Natural killer cell (primary cell): ENCODE results near the gene PTH. TPM values are rescaled to one million over a fixed set of nuclear protein-coding genes. Genes with fewer than 3 reads are reported as not detected.

Experiments used
- ATAC-seq, 3 donors: fragments of 150-1000 bp in 2 of 3; fragments of 200-7000 bp in 1 of 3; cut with Tn5 transposase; 1 replicate in 1 of 3; 2 replicates in 2 of 3; pipeline ENCODE4 v1.10.0; 2021; ENCODE audit warnings: mild to moderate bottlenecking in 2 of 3, moderate library complexity in 2 of 3
- DNase-seq, 2 donors: peaks; one replicate each; pipeline versions ENCODE4 v3.0.0 to v3.0.0-alpha.2; 2013 to 2021; ENCODE audit warnings: mixed read lengths in 1 of 2
- H3K27ac ChIP-seq: one replicate; pipeline ENCODE4 v1.5.1; 2013; ENCODE audit warnings: mild to moderate bottlenecking, low read length
- H3K27me3 ChIP-seq: one replicate; pipeline ENCODE4 v1.6.1; 2013; ENCODE audit warnings: low read length; ENCODE audit not compliant: control insufficient read depth, insufficient read depth
- H3K36me3 ChIP-seq: one replicate; pipeline ENCODE4 v1.6.1; 2013; ENCODE audit warnings: low read length; ENCODE audit not compliant: control insufficient read depth, insufficient read depth
- H3K4me1 ChIP-seq: one replicate; pipeline ENCODE4 v1.6.1; 2013; ENCODE audit warnings: low read length; ENCODE audit not compliant: control insufficient read depth, insufficient read depth
- H3K4me3 ChIP-seq: one replicate; pipeline ENCODE4 v1.5.1; 2013; ENCODE audit warnings: low read length
- H3K9me3 ChIP-seq: one replicate; pipeline ENCODE4 v1.6.1; 2013; ENCODE audit warnings: low read length; ENCODE audit not compliant: control insufficient read depth, insufficient read depth
- H3K27ac Mint-ChIP-seq, 2 donors: one replicate each; pipeline ENCODE4 v1.8.0; 2022; ENCODE audit warnings: mild to moderate bottlenecking in 2 of 2, mixed read lengths in 2 of 2, moderate library complexity in 1 of 2
- H3K27me3 Mint-ChIP-seq, 2 donors: one replicate each; pipeline ENCODE4 v1.8.0; 2022; ENCODE audit warnings: low read depth in 2 of 2, mixed read lengths in 2 of 2
- H3K36me3 Mint-ChIP-seq: one replicate; pipeline ENCODE4 v1.8.0; 2022; ENCODE audit warnings: mixed read lengths
- H3K4me1 Mint-ChIP-seq, 2 donors: one replicate each; pipeline ENCODE4 v1.8.0; 2022; ENCODE audit warnings: mixed read lengths in 2 of 2
- H3K4me3 Mint-ChIP-seq: one replicate; pipeline ENCODE4 v1.8.0; 2022; ENCODE audit warnings: mild to moderate bottlenecking, moderate library complexity, mixed read lengths
- H3K9me3 Mint-ChIP-seq, 2 donors: one replicate each; pipeline ENCODE4 v1.8.0; 2022; ENCODE audit warnings: mixed read lengths in 2 of 2
- WGBS: methylation state at CpG from one replicate; pipeline ENCODE4 v1.1.7; 2013; ENCODE audit warnings: missing lambda C conversion rate; ENCODE audit not compliant: insufficient coverage; 5-methylcytosine and 5-hydroxymethylcytosine counted together
- intact Hi-C: fragments of 100-400 bp; cut with micrococcal nuclease; formaldehyde crosslinking; loops from one replicate; pipeline ENCODE4 v1.14.2; 2022
- total RNA-seq, 4 donors: library from RNA; stranded (reverse); fragments of 120-200 nt in 1 of 4; gene quantifications; one replicate each; pipeline versions ENCODE4 v1.2.3 to v1.2.4, GENCODE V29; 2013 to 2022
- TF ChIP-seq, protein P1 (sequence below): fragments of 200-600 bp; IDR thresholded peaks from one replicate; pipeline ENCODE4 v1.8.0; 2022; ENCODE audit warnings: antibody characterized with exemption

PTH gene
- total RNA-seq, 3 donors from 2014 or later (not counting 1 experiment from before 2014, with no cell fraction given) = not detected

DNA sequence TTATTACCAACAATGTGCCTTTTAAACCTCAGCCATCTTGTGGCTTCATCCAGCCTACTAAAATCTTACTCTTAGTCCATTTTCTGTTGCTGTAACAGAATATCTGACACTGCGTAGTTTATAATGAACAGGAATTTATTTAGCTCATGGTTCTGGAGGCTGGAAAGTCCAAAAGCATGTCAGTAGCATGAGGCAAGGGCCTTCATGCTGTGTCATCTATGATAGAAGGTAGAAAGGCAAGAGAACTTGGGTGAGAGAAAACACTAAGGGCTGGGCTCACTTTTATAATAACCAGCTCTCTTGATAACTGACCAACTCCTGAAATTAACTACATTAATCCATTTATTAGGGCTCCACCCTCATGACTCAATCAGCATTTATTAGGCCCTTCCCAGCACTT lies 46.3 kb downstream of the PTH start:
- TF ChIP-seq, protein P1, sequence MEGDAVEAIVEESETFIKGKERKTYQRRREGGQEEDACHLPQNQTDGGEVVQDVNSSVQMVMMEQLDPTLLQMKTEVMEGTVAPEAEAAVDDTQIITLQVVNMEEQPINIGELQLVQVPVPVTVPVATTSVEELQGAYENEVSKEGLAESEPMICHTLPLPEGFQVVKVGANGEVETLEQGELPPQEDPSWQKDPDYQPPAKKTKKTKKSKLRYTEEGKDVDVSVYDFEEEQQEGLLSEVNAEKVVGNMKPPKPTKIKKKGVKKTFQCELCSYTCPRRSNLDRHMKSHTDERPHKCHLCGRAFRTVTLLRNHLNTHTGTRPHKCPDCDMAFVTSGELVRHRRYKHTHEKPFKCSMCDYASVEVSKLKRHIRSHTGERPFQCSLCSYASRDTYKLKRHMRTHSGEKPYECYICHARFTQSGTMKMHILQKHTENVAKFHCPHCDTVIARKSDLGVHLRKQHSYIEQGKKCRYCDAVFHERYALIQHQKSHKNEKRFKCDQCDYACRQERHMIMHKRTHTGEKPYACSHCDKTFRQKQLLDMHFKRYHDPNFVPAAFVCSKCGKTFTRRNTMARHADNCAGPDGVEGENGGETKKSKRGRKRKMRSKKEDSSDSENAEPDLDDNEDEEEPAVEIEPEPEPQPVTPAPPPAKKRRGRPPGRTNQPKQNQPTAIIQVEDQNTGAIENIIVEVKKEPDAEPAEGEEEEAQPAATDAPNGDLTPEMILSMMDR = no peak
- Mint-ChIP-seq H3K4me1 (peaks cover 49 to 50% of the 10 kb centered on the region in 2 donors), H3K4me3 (no peak overlapping the region), H3K27me3 (no peaks in the 10 kb centered on the region), H3K27ac (peak overlapping the region in 1 of 2 donors; percentile 58), H3K36me3 (no peaks in the 10 kb centered on the region), H3K9me3 (no peaks in the 10 kb centered on the region)
- intact Hi-C loops = no loop called here
- WGBS = no CpG with 5 or more reads among the region's 1 CpG
- DNase-seq = no peak
- Histone ChIP-seq H3K9me3 (no peaks in the 10 kb centered on the region), H3K27ac (no peak overlapping the region), H3K4me1 (peaks cover 5% of the 10 kb centered on the region), H3K27me3 (no peaks in the 10 kb centered on the region), H3K36me3 (no peaks in the 10 kb centered on the region), H3K4me3 (no peak overlapping the region)
- ATAC-seq = no peak

DNA sequence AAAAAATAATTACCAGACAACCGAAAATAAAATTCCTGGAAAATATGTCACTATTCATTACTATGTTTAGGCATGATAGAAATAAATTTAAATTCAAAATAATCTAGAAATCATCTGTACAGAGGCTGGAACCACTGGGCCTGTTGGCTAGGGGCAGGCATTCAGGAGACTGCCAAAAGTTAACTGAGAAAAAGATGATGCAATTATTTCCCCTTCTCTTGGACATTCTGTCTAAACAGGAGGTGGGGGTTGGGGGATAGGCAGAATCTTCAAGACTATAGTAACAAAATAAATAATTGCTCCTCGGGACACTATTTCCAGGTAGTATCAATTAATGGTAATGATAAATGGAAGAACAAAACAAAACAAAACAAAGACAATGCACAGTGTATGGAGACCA lies 46.9 kb downstream of the PTH start:
- no CpG with 5 or more reads among the region's 2 CpGs for WGBS
- no peak for ATAC-seq
- Histone ChIP-seq H3K27me3 (no peaks in the 10 kb centered on the region), H3K4me3 (no peak overlapping the region), H3K36me3 (no peaks in the 10 kb centered on the region), H3K27ac (no peak overlapping the region), H3K4me1 (peaks cover 5% of the 10 kb centered on the region), H3K9me3 (no peaks in the 10 kb centered on the region)
- TF ChIP-seq, protein P1 = no peak
- no peaks in the 10 kb centered on the region for H3K36me3 Mint-ChIP-seq
- H3K4me3 Mint-ChIP-seq = no peak overlapping the region
- DNase-seq = no peak
- no peaks in the 10 kb centered on the region for H3K9me3 Mint-ChIP-seq
- H3K27ac Mint-ChIP-seq = peak overlapping the region in 1 of 2 donors; percentile 4
- H3K27me3 Mint-ChIP-seq = no peaks in the 10 kb centered on the region
- H3K4me1 Mint-ChIP-seq = peaks cover 49% of the 10 kb centered on the region in 2 donors
- intact Hi-C loops = no loop called here

DNA sequence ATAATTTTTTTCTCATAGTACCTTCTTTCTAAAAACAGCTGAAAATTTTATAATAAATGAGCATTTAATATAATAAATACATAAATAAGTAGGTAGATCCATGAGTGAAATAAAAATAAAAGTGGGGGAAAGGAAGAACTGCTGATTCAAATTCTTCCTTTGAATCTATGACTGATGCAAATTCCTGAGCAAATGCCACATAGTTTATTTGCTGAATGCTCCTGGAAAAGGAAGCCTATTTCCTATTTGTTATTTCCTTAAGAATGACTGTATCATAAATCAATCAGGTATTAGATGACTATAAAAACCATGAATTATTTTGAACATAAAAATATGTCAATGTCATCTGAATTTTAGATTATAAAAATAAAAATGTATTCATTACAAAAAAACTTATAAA lies 49.4 kb downstream of the PTH start:
- H3K9me3 Mint-ChIP-seq = no peaks in the 10 kb centered on the region

DNA sequence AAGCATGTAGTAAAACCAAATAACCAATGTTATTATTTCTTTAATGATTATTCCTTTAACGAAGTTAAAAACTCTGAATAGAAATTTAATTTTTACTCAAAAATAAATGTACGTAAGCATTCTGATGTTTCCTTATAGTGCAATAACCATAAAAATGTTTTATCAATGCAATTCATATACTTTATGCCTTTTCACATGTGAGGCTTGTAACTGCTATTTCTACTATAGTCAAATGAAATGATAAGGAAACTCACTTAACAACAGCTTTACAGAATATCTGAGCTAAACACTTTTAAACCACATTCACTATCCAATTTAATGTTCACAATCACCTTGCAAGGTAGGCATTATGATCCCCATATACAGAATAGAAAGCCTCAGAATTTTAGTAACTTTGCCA lies 50.2 kb downstream of the PTH start:
- H3K27ac Mint-ChIP-seq = no peak overlapping the region
- H3K4me3 Mint-ChIP-seq = no peak overlapping the region
- ATAC-seq (no peak), DNase-seq (no peak)
- no peaks in the 10 kb centered on the region for H3K9me3 Mint-ChIP-seq
- no peaks in the 10 kb centered on the region for H3K36me3 Mint-ChIP-seq
- TF ChIP-seq, protein P1 = no peak
- WGBS = no CpG with 5 or more reads among the region's 2 CpGs
- peaks cover 38 to 44% of the 10 kb centered on the region in 2 donors for H3K4me1 Mint-ChIP-seq
- no peak overlapping the region for H3K4me3 ChIP-seq
- no peak overlapping the region for H3K27ac ChIP-seq
- no peaks in the 10 kb centered on the region for H3K36me3 ChIP-seq
- no peaks in the 10 kb centered on the region for H3K4me1 ChIP-seq
- H3K27me3 ChIP-seq = no peaks in the 10 kb centered on the region
- no peaks in the 10 kb centered on the region for H3K27me3 Mint-ChIP-seq
- intact Hi-C loops = no loop called here
- H3K9me3 ChIP-seq = no peaks in the 10 kb centered on the region

More for the DNA sequence above, 49.4 kb downstream of the PTH start:
- Histone ChIP-seq H3K36me3 (no peaks in the 10 kb centered on the region), H3K9me3 (no peaks in the 10 kb centered on the region), H3K27me3 (no peaks in the 10 kb centered on the region), H3K27ac (no peak overlapping the region), H3K4me1 (peaks cover 5% of the 10 kb centered on the region), H3K4me3 (no peak overlapping the region)
- TF ChIP-seq, protein P1 = no peak
- Mint-ChIP-seq H3K27me3 (no peaks in the 10 kb centered on the region), H3K27ac (no peak overlapping the region), H3K36me3 (no peaks in the 10 kb centered on the region), H3K4me3 (no peak overlapping the region), H3K4me1 (peaks cover 46 to 52% of the 10 kb centered on the region in 2 donors)
- ATAC-seq = no peak
- DNase-seq = no peak
- intact Hi-C loops = no loop called here
